H9 (cell line): ENCODE results near the gene SPINT3. TPM values are rescaled to one million over a fixed set of nuclear protein-coding genes. Genes with fewer than 3 reads are reported as not detected.

ENCODE experiments used
- DNase-seq: peaks from one replicate; pipeline ENCODE4 v3.0.0-alpha.2; 2017
- H2AFZ ChIP-seq: one replicate; pipeline ENCODE4 v1.6.1; 2013; ENCODE audit warnings: mild to moderate bottlenecking, low read length, control low read depth, moderate library complexity
- H2AK5ac ChIP-seq: 2 replicates; pipeline ENCODE4 v1.6.1; 2013; ENCODE audit warnings: low read length, control low read depth, mixed read lengths; ENCODE audit not compliant: insufficient read length
- H2BK120ac ChIP-seq: one replicate; pipeline ENCODE4 v1.6.1; 2013; ENCODE audit warnings: low read depth, mild to moderate bottlenecking, low read length, control low read depth, inconsistent platforms; ENCODE audit not compliant: poor library complexity, severe bottlenecking
- H2BK12ac ChIP-seq: 2 replicates; pipeline ENCODE4 v1.6.1; 2013; ENCODE audit warnings: low read length, control low read depth, mixed read lengths, low read depth; ENCODE audit not compliant: insufficient read length
- H2BK15ac ChIP-seq: 2 replicates; pipeline ENCODE4 v1.6.1; 2013; ENCODE audit warnings: low read depth, low read length, control low read depth
- H2BK20ac ChIP-seq: one replicate; pipeline ENCODE4 v1.6.1; 2013; ENCODE audit warnings: low read depth, mild to moderate bottlenecking, low read length, control low read depth, inconsistent platforms; ENCODE audit not compliant: poor library complexity, severe bottlenecking
- H2BK5ac ChIP-seq: 2 replicates; pipeline ENCODE4 v1.6.1; 2013; ENCODE audit warnings: low read length, control low read depth, mixed read lengths; ENCODE audit not compliant: insufficient read length
- H3K14ac ChIP-seq: 2 replicates; pipeline ENCODE4 v1.6.1; 2013; ENCODE audit warnings: low read length, control low read depth; ENCODE audit not compliant: insufficient read depth
- H3K18ac ChIP-seq: 2 replicates; pipeline ENCODE4 v1.6.1; 2013; ENCODE audit warnings: low read depth, mild to moderate bottlenecking, mixed read lengths, low read length, control low read depth; ENCODE audit not compliant: insufficient read length
- H3K23ac ChIP-seq: 2 replicates; pipeline ENCODE4 v1.6.1; 2013; ENCODE audit warnings: low read length, control low read depth, mixed read lengths, low read depth; ENCODE audit not compliant: insufficient read length
- H3K23me2 ChIP-seq: 2 replicates; pipeline ENCODE4 v1.6.1; 2013; ENCODE audit warnings: low read depth, mild to moderate bottlenecking, mixed read lengths, low read length, control low read depth; ENCODE audit not compliant: insufficient read length, poor library complexity, severe bottlenecking
- H3K27ac ChIP-seq: 2 replicates; pipeline ENCODE4 v1.5.1; 2013; ENCODE audit warnings: low read length, control low read depth, mixed read lengths, low read depth; ENCODE audit not compliant: insufficient read length
- H3K27me3 ChIP-seq: 2 replicates; pipeline ENCODE4 v1.6.1; 2013; ENCODE audit warnings: low read length, control low read depth, inconsistent platforms; ENCODE audit not compliant: insufficient read depth
- H3K4ac ChIP-seq: 2 replicates; pipeline ENCODE4 v1.6.1; 2013; ENCODE audit warnings: low read depth, mild to moderate bottlenecking, control low read depth, inconsistent platforms, low read length, moderate library complexity
- H3K4me1 ChIP-seq: 2 replicates; pipeline ENCODE4 v1.6.1; 2013; ENCODE audit warnings: low read length, control low read depth, inconsistent platforms; ENCODE audit not compliant: insufficient read depth
- H3K4me2 ChIP-seq: 2 replicates; pipeline ENCODE4 v1.6.1; 2013; ENCODE audit warnings: low read length, control low read depth, mixed read lengths; ENCODE audit not compliant: insufficient read length, insufficient read depth
- H3K56ac ChIP-seq: 2 replicates; pipeline ENCODE4 v1.6.1; 2013; ENCODE audit warnings: low read depth, mild to moderate bottlenecking, mixed read lengths, low read length, control low read depth; ENCODE audit not compliant: insufficient read length
- H3K79me1 ChIP-seq: 2 replicates; pipeline ENCODE4 v1.6.1; 2013; ENCODE audit warnings: low read depth, mild to moderate bottlenecking, moderate library complexity, low read length, control low read depth, inconsistent platforms; ENCODE audit not compliant: insufficient read depth, poor library complexity, severe bottlenecking
- H3K79me2 ChIP-seq: 2 replicates; pipeline ENCODE4 v1.6.1; 2013; ENCODE audit warnings: low read length, control low read depth, inconsistent platforms; ENCODE audit not compliant: insufficient read depth
- H3K9ac ChIP-seq: 2 replicates; pipeline ENCODE4 v1.6.1; 2013; ENCODE audit warnings: low read length, control low read depth, mixed read lengths; ENCODE audit not compliant: insufficient read length; ENCODE audit errors: extremely low read depth
- H3K9me3 ChIP-seq: one replicate; pipeline ENCODE4 v1.6.1; 2013; ENCODE audit warnings: low read depth, low read length, inconsistent platforms; ENCODE audit not compliant: control insufficient read depth
- H3T11ph ChIP-seq: one replicate; pipeline ENCODE4 v1.6.1; 2013; ENCODE audit warnings: mild to moderate bottlenecking, low read length, control low read depth, inconsistent platforms
- H4K20me1 ChIP-seq: one replicate; pipeline ENCODE4 v1.6.1; 2013; ENCODE audit not compliant: control insufficient read depth, insufficient read length, insufficient read depth
- H4K5ac ChIP-seq: 2 replicates; pipeline ENCODE4 v1.6.1; 2013; ENCODE audit warnings: low read depth, mild to moderate bottlenecking, mixed read lengths, low read length, control low read depth; ENCODE audit not compliant: insufficient read length
- H4K8ac ChIP-seq: replicated peaks from 2 replicates; pipeline ENCODE4 v1.6.1; 2013; ENCODE audit warnings: low read length, control low read depth, mixed read lengths, low read depth; ENCODE audit not compliant: insufficient read length
- H4K91ac ChIP-seq: 2 replicates; pipeline ENCODE4 v1.6.1; 2013; ENCODE audit warnings: low read depth, mild to moderate bottlenecking, moderate library complexity, mixed read lengths, low read length, control low read depth; ENCODE audit not compliant: insufficient read length
- H3K27ac Mint-ChIP-seq, 3 experiments: 2 replicates in 2 of 3; 3 replicates in 1 of 3; pipeline ENCODE4 v1.8.0; 2020 to 2021; ENCODE audit warnings: mixed read lengths in 3 of 3, mild to moderate bottlenecking in 1 of 3, moderate library complexity in 1 of 3
- H3K27me3 Mint-ChIP-seq: 2 replicates; pipeline ENCODE4 v1.8.0; 2021; ENCODE audit warnings: low read depth, mild to moderate bottlenecking, moderate library complexity, mixed read lengths
- H3K36me3 Mint-ChIP-seq, 3 experiments: 2 replicates in 2 of 3; 3 replicates in 1 of 3; pipeline ENCODE4 v1.8.0; 2020 to 2021; ENCODE audit warnings: low read depth in 3 of 3, mixed read lengths in 3 of 3; ENCODE audit not compliant: insufficient read depth in 1 of 3
- H3K4me1 Mint-ChIP-seq, 2 experiments: 2 replicates each; pipeline ENCODE4 v1.8.0; 2020; ENCODE audit warnings: mixed read lengths in 2 of 2
- H3K4me3 Mint-ChIP-seq, 2 experiments: 2 replicates in 1 of 2; 3 replicates in 1 of 2; pipeline ENCODE4 v1.8.0; 2020 to 2021; ENCODE audit warnings: mild to moderate bottlenecking in 2 of 2, mixed read lengths in 2 of 2, moderate library complexity in 1 of 2
- H3K9me3 Mint-ChIP-seq, 2 experiments: 2 replicates in 1 of 2; 3 replicates in 1 of 2; pipeline ENCODE4 v1.8.0; 2020; ENCODE audit warnings: mild to moderate bottlenecking in 2 of 2, mixed read lengths in 2 of 2, moderate library complexity in 1 of 2
- CTCF ChIP-seq: fragments of 200-600 bp; sonication (generic); conservative IDR thresholded peaks from 3 replicates; pipeline ENCODE4 v1.8.0; 2021; ENCODE audit warnings: antibody characterized with exemption, mild to moderate bottlenecking
- WGBS: extraction: QIAGEN DNeasy Blood & Tissue Kit; methylation state at CpG from one replicate; pipeline ENCODE4 v1.1.7; 2013; ENCODE audit warnings: missing lambda C conversion rate, low lambda C conversion rate, mixed read lengths; ENCODE audit not compliant: insufficient read length; ENCODE audit errors: extremely low coverage; 5-methylcytosine and 5-hydroxymethylcytosine counted together
- total RNA-seq: library from RNA; stranded (reverse); gene quantifications from 2 replicates; pipeline ENCODE4 v1.2.1, GENCODE V29; 2021

SPINT3 gene
- total RNA-seq, 1 experiment from 2014 or later = not detected

GRCh38 chr20:45485388-45485787 lies 30.0 kb downstream of the SPINT3 start:
- H3K56ac ChIP-seq = no peak overlapping the region
- no peak overlapping the region for H3K27ac Mint-ChIP-seq
- no peak overlapping the region for H2BK20ac ChIP-seq
- no peak overlapping the region for H3K4me2 ChIP-seq
- H3K9me3 Mint-ChIP-seq = no peaks in the 10 kb centered on the region
- no peaks in the 10 kb centered on the region for H3K27me3 ChIP-seq
- no peak overlapping the region for H3T11ph ChIP-seq
- H3K9me3 ChIP-seq = no peaks in the 10 kb centered on the region
- no peak overlapping the region for H3K4ac ChIP-seq
- no peak for DNase-seq
- no peak overlapping the region for H4K5ac ChIP-seq
- H2BK120ac ChIP-seq = no peak overlapping the region
- H3K36me3 Mint-ChIP-seq = peaks cover 3 to 6% (median 4%) of the 10 kb centered on the region in 3 experiments; a peak in 5 of 7 replicates
- no peak overlapping the region for H3K9ac ChIP-seq
- H2BK12ac ChIP-seq = no peak overlapping the region
- H2BK15ac ChIP-seq = no peak overlapping the region
- peaks cover 5% of the 10 kb centered on the region for H3K23me2 ChIP-seq
- TF ChIP-seq CTCF = no peak
- H3K23ac ChIP-seq = no peak overlapping the region
- no peaks in the 10 kb centered on the region for H3K79me1 ChIP-seq
- H4K20me1 ChIP-seq = no peaks in the 10 kb centered on the region
- H3K14ac ChIP-seq = no peak overlapping the region
- H3K4me3 Mint-ChIP-seq = no peak overlapping the region
- H2BK5ac ChIP-seq = no peak overlapping the region
- peaks cover 25 to 26% of the 10 kb centered on the region in 2 experiments for H3K4me1 Mint-ChIP-seq
- H3K4me1 ChIP-seq = peaks cover 7% of the 10 kb centered on the region; the same call in 1 of the 2 replicates
- H3K18ac ChIP-seq = no peak overlapping the region
- H3K27me3 Mint-ChIP-seq = peaks cover 6% of the 10 kb centered on the region; the same call in 1 of the 2 replicates
- no peak overlapping the region for H4K91ac ChIP-seq
- H3K27ac ChIP-seq = no peak overlapping the region
- H2AFZ ChIP-seq = no peak overlapping the region
- no CpG with 5 or more reads among the region's 4 CpGs for WGBS
- H3K79me2 ChIP-seq = no peaks in the 10 kb centered on the region
- no peak overlapping the region for H4K8ac ChIP-seq
- no peak overlapping the region for H2AK5ac ChIP-seq
